Right lobe of liver (tissue), 6 donors: ENCODE data around the gene PEAR1. TPM values are rescaled to one million over a fixed set of nuclear protein-coding genes. Genes with fewer than 3 reads are reported as not detected.

ENCODE experiments used
- ATAC-seq, 4 donors: fragments of 200-7000 bp; cut with Tn5 transposase; one replicate each; pipeline ENCODE4 v1.9.1; 2020; ENCODE audit warnings: mild to moderate bottlenecking in 4 of 4, moderate library complexity in 4 of 4
- DNase-seq, 3 donors: peaks; one replicate each; pipeline ENCODE4 v3.0.0-alpha.2; 2020
- H3K27ac ChIP-seq, 3 donors: fragments of 200-600 bp; one replicate each; pipeline ENCODE4 v1.8.0; 2022
- H3K27me3 ChIP-seq, 2 donors: fragments of 200-600 bp; one replicate each; pipeline ENCODE4 v1.8.0; 2022
- H3K36me3 ChIP-seq, 4 donors: fragments of 200-600 bp; sonication (generic) in 1 of 4; one replicate each; pipeline versions ENCODE4 v1.5.1 to v1.8.0; 2017 to 2022; ENCODE audit warnings: control low read depth in 1 of 4
- H3K4me1 ChIP-seq, 4 donors: fragments of 200-600 bp; sonication (generic) in 1 of 4; one replicate each; pipeline versions ENCODE4 v1.5.1 to v1.8.0; 2017 to 2022; ENCODE audit warnings: control low read depth in 1 of 4
- H3K4me3 ChIP-seq, 3 donors: fragments of 200-600 bp; one replicate each; pipeline ENCODE4 v1.8.0; 2022
- H3K9me3 ChIP-seq, 4 donors: fragments of 200-600 bp; sonication (generic) in 1 of 4; one replicate each; pipeline versions ENCODE4 v1.5.1 to v1.8.0; 2017 to 2022; ENCODE audit warnings: control low read depth in 1 of 4
- POLR2A ChIP-seq: fragments of 450-650 bp; IDR thresholded peaks from one replicate; pipeline ENCODE4 v1.6.1; 2017; ENCODE audit warnings: antibody characterized with exemption, mild to moderate bottlenecking
- WGBS: methylation state at CpG from one replicate; pipeline ENCODE4 v1.1.6; 2018; ENCODE audit warnings: low coverage, low lambda C conversion rate; ENCODE audit not compliant: insufficient coverage; ENCODE audit errors: missing lambda C conversion rate; 5-methylcytosine and 5-hydroxymethylcytosine counted together
- intact Hi-C, 2 donors: fragments of 100-400 bp; cut with DNase I; formaldehyde crosslinking; loops; one replicate each; pipeline versions ENCODE4 v1.11.2 to v1.14.1; 2022
- total RNA-seq, 6 experiments: library from RNA; depleted of rRNA in 2 of 6; stranded (reverse); fragments of >200 nt in 2 of 6; fragmentation: NEBNext Ultra II Directional in 3 of 6; extraction: Animal tissue kit (Norgen Biotek cat#: 25700) in 3 of 6; gene quantifications; one replicate each; pipeline versions ENCODE4 v1.1.0 to v1.2.4, GENCODE V29; 2016 to 2023
- TF ChIP-seq, protein P1 (sequence below), 4 donors: fragments of 200-600 bp in 3 of 4; fragments of 450-650 bp in 1 of 4; IDR thresholded peaks; one replicate each; pipeline versions ENCODE4 v1.5.1 to v1.8.0; 2016 to 2022; ENCODE audit warnings: antibody characterized with exemption in 4 of 4, mild to moderate bottlenecking in 2 of 4
- donor health status: DM: no; HTN: yes; CAD: no.
- donor health status: DM: no; HTN: no; CAD: no.
- donor health status: DM: no; HTN: no; CAD: no.
- donor health status: DM: no; HTN: yes; CAD: no.
- donor health status: DM: no; HTN: yes; CAD: no.

The PEAR1 gene
- total RNA-seq, 6 experiments from 2014 or later: 2.2 to 9.8 (median 3.6) TPM

DNA sequence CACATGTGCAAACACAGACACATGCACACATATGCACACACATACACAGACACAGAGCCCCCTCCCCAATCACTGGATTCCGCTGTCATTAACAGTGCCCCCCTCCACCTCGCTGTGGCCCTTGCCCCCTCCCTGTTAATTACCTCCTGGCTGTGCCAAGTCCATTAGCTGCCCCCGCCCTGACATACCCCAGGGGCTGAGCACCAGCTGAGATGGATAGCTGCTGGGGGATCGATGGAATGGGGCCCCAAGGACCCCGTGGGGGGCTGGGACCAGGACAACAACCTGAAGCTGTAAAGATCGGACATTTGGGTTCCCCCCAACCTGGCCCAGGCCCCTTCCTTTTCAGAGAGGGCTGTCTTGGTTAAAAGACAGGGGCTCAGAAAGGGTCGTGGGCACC is 9.6 kb upstream of the PEAR1 start:
- Histone ChIP-seq H3K27ac (no peak overlapping the region), H3K9me3 (no peaks in the 10 kb centered on the region), H3K4me3 (no peak overlapping the region), H3K4me1 (no peaks in the 10 kb centered on the region), H3K36me3 (no peaks in the 10 kb centered on the region), H3K27me3 (no peaks in the 10 kb centered on the region)
- DNase-seq (no peak), ATAC-seq (no peak)
- intact Hi-C loops: no loop called here
- TF ChIP-seq, protein P1, sequence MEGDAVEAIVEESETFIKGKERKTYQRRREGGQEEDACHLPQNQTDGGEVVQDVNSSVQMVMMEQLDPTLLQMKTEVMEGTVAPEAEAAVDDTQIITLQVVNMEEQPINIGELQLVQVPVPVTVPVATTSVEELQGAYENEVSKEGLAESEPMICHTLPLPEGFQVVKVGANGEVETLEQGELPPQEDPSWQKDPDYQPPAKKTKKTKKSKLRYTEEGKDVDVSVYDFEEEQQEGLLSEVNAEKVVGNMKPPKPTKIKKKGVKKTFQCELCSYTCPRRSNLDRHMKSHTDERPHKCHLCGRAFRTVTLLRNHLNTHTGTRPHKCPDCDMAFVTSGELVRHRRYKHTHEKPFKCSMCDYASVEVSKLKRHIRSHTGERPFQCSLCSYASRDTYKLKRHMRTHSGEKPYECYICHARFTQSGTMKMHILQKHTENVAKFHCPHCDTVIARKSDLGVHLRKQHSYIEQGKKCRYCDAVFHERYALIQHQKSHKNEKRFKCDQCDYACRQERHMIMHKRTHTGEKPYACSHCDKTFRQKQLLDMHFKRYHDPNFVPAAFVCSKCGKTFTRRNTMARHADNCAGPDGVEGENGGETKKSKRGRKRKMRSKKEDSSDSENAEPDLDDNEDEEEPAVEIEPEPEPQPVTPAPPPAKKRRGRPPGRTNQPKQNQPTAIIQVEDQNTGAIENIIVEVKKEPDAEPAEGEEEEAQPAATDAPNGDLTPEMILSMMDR (IDR thresholded peaks at IDR 0.05): no peak
- no peak for TF ChIP-seq POLR2A
- WGBS: 40% methylated on average over 5 of the region's 7 CpGs

DNA sequence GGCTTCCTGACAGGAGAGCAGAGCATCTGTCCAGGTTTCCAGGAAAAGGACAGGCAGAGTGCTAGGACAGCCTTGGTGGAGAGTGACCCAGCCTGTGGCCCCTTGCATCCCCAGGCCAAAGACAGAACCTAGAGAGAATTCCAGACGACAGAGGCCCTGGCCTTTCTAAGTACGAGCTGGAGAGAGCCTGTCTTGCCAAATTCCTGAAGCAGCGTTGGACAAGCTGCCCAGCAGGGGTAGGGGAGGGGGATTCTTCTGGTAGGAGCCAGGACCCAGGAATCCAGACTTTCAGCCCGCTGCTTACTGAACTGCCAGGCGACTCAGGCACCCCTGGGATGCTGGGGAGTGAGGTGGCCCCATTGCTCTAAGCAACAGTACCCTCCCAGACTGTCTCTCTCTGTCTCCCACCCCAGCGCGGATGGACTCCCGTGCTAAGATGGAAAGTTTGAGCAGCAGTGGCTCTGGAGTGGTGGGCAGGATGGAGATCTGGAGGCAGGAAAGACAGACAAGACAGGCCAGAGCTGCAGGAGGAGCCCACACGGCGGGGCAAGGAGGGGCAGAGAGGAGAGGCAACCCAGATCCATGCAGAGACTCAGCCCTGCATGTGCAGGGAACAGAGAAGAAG is 8.8 kb upstream of the PEAR1 start:
- Histone ChIP-seq H3K36me3 (no peaks in the 10 kb centered on the region), H3K9me3 (no peaks in the 10 kb centered on the region), H3K4me1 (no peaks in the 10 kb centered on the region), H3K4me3 (no peak overlapping the region), H3K27ac (no peak overlapping the region), H3K27me3 (no peaks in the 10 kb centered on the region)
- no peak for ATAC-seq
- TF ChIP-seq, protein P1 (IDR thresholded peaks at IDR 0.05): no peak
- no peak for TF ChIP-seq POLR2A
- WGBS: 50% methylated on average over 8 of the region's 10 CpGs
- intact Hi-C loops: no loop called here
- DNase-seq: no peak

DNA sequence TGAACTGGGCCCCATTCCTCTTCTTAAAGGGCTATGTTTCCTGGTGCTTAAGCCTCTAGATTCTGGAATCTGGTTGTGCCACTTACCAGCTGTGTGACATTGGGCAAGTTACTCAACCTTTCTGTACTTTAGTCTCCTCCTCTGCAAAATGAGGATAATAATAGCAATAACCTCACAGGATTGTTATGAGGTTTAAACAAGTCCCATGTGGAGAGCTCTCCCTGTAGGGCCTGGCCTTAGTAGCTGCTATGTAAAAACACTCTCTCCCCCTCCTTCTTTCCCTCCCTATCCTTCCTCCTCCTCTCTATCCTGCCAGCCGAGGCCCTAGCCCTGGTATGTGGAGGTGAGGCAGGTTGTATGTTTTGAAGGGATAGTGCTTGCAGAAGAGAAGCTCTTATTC is 8.2 kb upstream of the PEAR1 start:
- 0% methylated on average over 1 of the region's 1 CpG for WGBS

DNA sequence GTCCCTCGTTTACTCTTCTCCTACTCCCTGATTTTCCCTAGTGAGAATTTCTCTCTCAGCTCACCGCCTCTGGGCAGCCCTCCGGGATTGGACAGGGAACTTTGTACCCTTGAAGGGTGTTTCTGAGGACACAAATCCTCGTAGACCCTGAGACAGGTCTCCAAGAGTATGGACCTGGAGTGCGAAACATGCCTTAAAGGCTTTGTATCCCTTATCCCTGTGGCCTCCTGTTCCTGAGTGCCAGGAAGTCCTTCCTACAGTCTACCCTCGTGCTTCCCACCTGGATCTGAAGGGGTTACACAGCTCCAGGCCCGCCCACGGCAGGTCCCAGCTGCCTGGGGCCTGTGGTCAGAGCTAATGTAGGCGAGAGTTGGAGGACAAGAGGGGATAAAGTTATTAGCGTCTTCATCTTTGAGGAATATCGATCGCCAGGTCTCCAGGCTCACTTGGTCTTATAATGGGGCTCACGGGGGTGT is 7.6 kb upstream of the PEAR1 start:
- TF ChIP-seq, protein P1 (IDR thresholded peaks at IDR 0.05): no peak
- no peak for TF ChIP-seq POLR2A
- no peak overlapping the region for H3K27ac ChIP-seq
- intact Hi-C loops: no loop called here
- no peaks in the 10 kb centered on the region for H3K9me3 ChIP-seq
- no peak for DNase-seq
- no peak for ATAC-seq
- H3K27me3 ChIP-seq: no peaks in the 10 kb centered on the region
- H3K4me1 ChIP-seq: no peaks in the 10 kb centered on the region
- H3K4me3 ChIP-seq: no peak overlapping the region
- no peaks in the 10 kb centered on the region for H3K36me3 ChIP-seq
- WGBS: 58% methylated on average over 8 of the region's 13 CpGs

More for the DNA sequence above, 8.2 kb upstream of the PEAR1 start:
- Histone ChIP-seq H3K4me1 (no peaks in the 10 kb centered on the region), H3K36me3 (no peaks in the 10 kb centered on the region), H3K27me3 (no peaks in the 10 kb centered on the region), H3K4me3 (no peak overlapping the region), H3K9me3 (no peaks in the 10 kb centered on the region), H3K27ac (no peak overlapping the region)
- DNase-seq: no peak
- TF ChIP-seq, protein P1 (IDR thresholded peaks at IDR 0.05): no peak
- no peak for TF ChIP-seq POLR2A
- intact Hi-C loops: no loop called here
- ATAC-seq: no peak
